GM21360 (cell line): ENCODE measurements around the gene ACTBL2.

Experiments
- ATAC-seq: cut with Tn5 transposase; IDR thresholded peaks from one replicate; pipeline ENCODE4 v1.9.1; 2021; ENCODE audit warnings: mild to moderate bottlenecking, moderate library complexity; ENCODE audit not compliant: unreplicated experiment

ACTBL2 gene

GRCh38 chr5:57450991-57451876, 31.4 kb downstream of the ACTBL2 start:
- no peak for ATAC-seq

GRCh38 chr5:57448751-57449150, 33.9 kb downstream of the ACTBL2 start:
- no peak for ATAC-seq

- no peak for ATAC-seq
Measured at GRCh38 chr5:57448287-57448686, 34.3 kb downstream of the ACTBL2 start.

GRCh38 chr5:57447658-57448057, 35.0 kb downstream of the ACTBL2 start:
- ATAC-seq: no peak

- no peak for ATAC-seq
Measured at GRCh38 chr5:57446966-57447365, 35.6 kb downstream of the ACTBL2 start.

GRCh38 chr5:57445705-57446037, 36.9 kb downstream of the ACTBL2 start:
- no peak for ATAC-seq

GRCh38 chr5:57445006-57445704, 37.5 kb downstream of the ACTBL2 start:
- no peak for ATAC-seq

- peak; percentile 66 for ATAC-seq
Measured at GRCh38 chr5:57442080-57442839, 40.4 kb downstream of the ACTBL2 start.

GRCh38 chr5:57441557-57441956, 41.1 kb downstream of the ACTBL2 start:
- no peak for ATAC-seq

GRCh38 chr5:57439601-57440000, 43.0 kb downstream of the ACTBL2 start:
- no peak for ATAC-seq

GRCh38 chr5:57437976-57438805, 44.4 kb downstream of the ACTBL2 start:
- ATAC-seq: no peak

GRCh38 chr5:57436586-57436985, 46.0 kb downstream of the ACTBL2 start:
- ATAC-seq: no peak

- no peak for ATAC-seq
Measured at GRCh38 chr5:57435701-57436134, 46.9 kb downstream of the ACTBL2 start.

- ATAC-seq: no peak
Measured at GRCh38 chr5:57434683-57435082, 47.9 kb downstream of the ACTBL2 start.

GRCh38 chr5:57434227-57434640, 48.4 kb downstream of the ACTBL2 start:
- ATAC-seq: no peak

GRCh38 chr5:57432876-57433275, 49.7 kb downstream of the ACTBL2 start:
- ATAC-seq: no peak

GRCh38 chr5:57431759-57432158, 50.9 kb downstream of the ACTBL2 start:
- no peak for ATAC-seq
